SK-N-SH treated with all-trans-retinoic acid at 6 μM for 48 hours (cell line): Measurements from ENCODE around the gene ITK.

Experiments used
- ATAC-seq: fragments of 200-7000 bp; cut with Tn5 transposase; 3 replicates; pipeline ENCODE4 v1.9.1; 2020; ENCODE audit warnings: mild to moderate bottlenecking, moderate library complexity
- ARNTL ChIP-seq: fragments of 450-650 bp; formaldehyde crosslinking; IDR thresholded peaks from 2 replicates; pipeline ENCODE4 v1.5.0; 2020; ENCODE audit warnings: low read depth, mild to moderate bottlenecking, moderate library complexity, borderline replicate concordance
- BACH2 ChIP-seq: fragments of 250-450 bp; sonication (Bioruptor Pico); IDR thresholded peaks from 2 replicates; pipeline ENCODE4 v1.9.0; 2021; ENCODE audit warnings: mild to moderate bottlenecking, borderline replicate concordance
- CREB5 ChIP-seq: fragments of 250-450 bp; sonication (Bioruptor Pico); IDR thresholded peaks from 2 replicates; pipeline ENCODE4 v1.5.1; 2020; ENCODE audit warnings: low read depth, mild to moderate bottlenecking, moderate library complexity
- CSDC2 ChIP-seq: fragments of 250-450 bp; sonication (Bioruptor Pico); IDR thresholded peaks from 2 replicates; pipeline ENCODE4 v1.5.0; 2020; ENCODE audit warnings: mild to moderate bottlenecking, moderate library complexity
- CSRNP3 ChIP-seq: fragments of 250-450 bp; sonication (Bioruptor Pico); IDR thresholded peaks from 2 replicates; pipeline ENCODE4 v1.5.1; 2021; ENCODE audit warnings: mild to moderate bottlenecking, moderate library complexity
- GLIS3 ChIP-seq: fragments of 250-450 bp; sonication (Bioruptor Pico); IDR thresholded peaks from 2 replicates; pipeline ENCODE4 v1.5.0; 2020; ENCODE audit warnings: mild to moderate bottlenecking, moderate library complexity
- ISL1 ChIP-seq: fragments of 250-450 bp; sonication (Bioruptor Pico); IDR thresholded peaks from 2 replicates; pipeline ENCODE4 v2.1.2; 2022; ENCODE audit warnings: mild to moderate bottlenecking, moderate library complexity
- OSR1 ChIP-seq: fragments of 250-450 bp; sonication (Bioruptor Pico); IDR thresholded peaks from 2 replicates; pipeline ENCODE4 v1.8.0; 2022; ENCODE audit warnings: moderate library complexity, mild to moderate bottlenecking, inconsistent platforms
- PATZ1 ChIP-seq: fragments of 250-450 bp; sonication (Bioruptor Pico); IDR thresholded peaks from 2 replicates; pipeline ENCODE4 v1.8.0; 2020; ENCODE audit warnings: mild to moderate bottlenecking, moderate library complexity, borderline replicate concordance
- POU6F1 ChIP-seq: fragments of 250-450 bp; sonication (Bioruptor Pico); IDR thresholded peaks from 2 replicates; pipeline ENCODE4 v1.8.0; 2021; ENCODE audit warnings: low read depth, mild to moderate bottlenecking, moderate library complexity, borderline replicate concordance
- PPARA ChIP-seq: fragments of 250-450 bp; sonication (Bioruptor Pico); IDR thresholded peaks from 2 replicates; pipeline ENCODE4 v1.5.0; 2020; ENCODE audit warnings: mild to moderate bottlenecking, borderline replicate concordance
- RARB ChIP-seq: fragments of 250-450 bp; sonication (Bioruptor Pico); IDR thresholded peaks from 2 replicates; pipeline ENCODE4 v1.8.0; 2021; ENCODE audit warnings: mild to moderate bottlenecking, moderate library complexity
- SNAI2 ChIP-seq: fragments of 250-450 bp; sonication (Bioruptor Pico); IDR thresholded peaks from 2 replicates; pipeline ENCODE4 v1.5.0; 2020; ENCODE audit warnings: mild to moderate bottlenecking, moderate library complexity
- TCF4 ChIP-seq: fragments of 250-450 bp; sonication (Bioruptor Pico); IDR thresholded peaks from 2 replicates; pipeline ENCODE4 v1.8.0; 2021; ENCODE audit warnings: mild to moderate bottlenecking, moderate library complexity, borderline replicate concordance
- TOX ChIP-seq: fragments of 250-450 bp; sonication (Bioruptor Pico); IDR thresholded peaks from 2 replicates; pipeline ENCODE4 v1.8.0; 2021; ENCODE audit warnings: mild to moderate bottlenecking, moderate library complexity, borderline replicate concordance
- TSHZ2 ChIP-seq: fragments of 250-450 bp; sonication (Bioruptor Pico); IDR thresholded peaks from 2 replicates; pipeline ENCODE4 v1.5.0; 2020; ENCODE audit warnings: mild to moderate bottlenecking, moderate library complexity
- ZC3H10 ChIP-seq: fragments of 250-450 bp; sonication (Bioruptor Pico); IDR thresholded peaks from 2 replicates; pipeline ENCODE4 v1.5.1; 2021; ENCODE audit warnings: mild to moderate bottlenecking, moderate library complexity
- ZFP3 ChIP-seq: fragments of 250-450 bp; sonication (Bioruptor Pico); IDR thresholded peaks from 2 replicates; pipeline ENCODE4 v1.5.0; 2020; ENCODE audit warnings: mild to moderate bottlenecking, moderate library complexity
- ZNF565 ChIP-seq: fragments of 450-650 bp; formaldehyde crosslinking; conservative IDR thresholded peaks from 2 replicates; pipeline ENCODE4 v1.5.0; 2020; ENCODE audit warnings: low read depth, mild to moderate bottlenecking, moderate library complexity
- ZNF70 ChIP-seq: fragments of 450-650 bp; formaldehyde crosslinking; IDR thresholded peaks from 2 replicates; pipeline ENCODE4 v1.5.0; 2020; ENCODE audit warnings: mild to moderate bottlenecking, moderate library complexity
- ZNF8 ChIP-seq: fragments of 450-650 bp; formaldehyde crosslinking; IDR thresholded peaks from 2 replicates; pipeline ENCODE4 v1.5.0; 2020; ENCODE audit warnings: mild to moderate bottlenecking, moderate library complexity

Gene ITK

GRCh38 chr5:157269761-157270272 is 89.2 kb downstream of the ITK start:
- no peak for TF ChIP-seq ZC3H10 (CRISPR knock-in tag)
- TF ChIP-seq CREB5 = no peak
- no peak for TF ChIP-seq TCF4 (CRISPR knock-in tag)
- TF ChIP-seq BACH2 (CRISPR knock-in tag) = no peak
- TF ChIP-seq POU6F1 (CRISPR knock-in tag) = no peak
- no peak for TF ChIP-seq ARNTL (CRISPR knock-in tag)
- TF ChIP-seq TSHZ2 (CRISPR knock-in tag) = no peak
- no peak for TF ChIP-seq GLIS3
- TF ChIP-seq TOX = no peak
- ATAC-seq = no peak

- TF ChIP-seq CREB5 = no peak
- TF ChIP-seq TOX = no peak
- no peak for TF ChIP-seq ZNF8
- no peak for TF ChIP-seq BACH2 (CRISPR knock-in tag)
- TF ChIP-seq TSHZ2 (CRISPR knock-in tag) = no peak
- TF ChIP-seq OSR1 (CRISPR knock-in tag) = no peak
- no peak for TF ChIP-seq ARNTL (CRISPR knock-in tag)
- TF ChIP-seq ZNF70 = no peak
- no peak for TF ChIP-seq PATZ1 (CRISPR knock-in tag)
- no peak for TF ChIP-seq POU6F1 (CRISPR knock-in tag)
- TF ChIP-seq ZNF565 (CRISPR knock-in tag) = no peak
- TF ChIP-seq PPARA (CRISPR knock-in tag) = no peak
- TF ChIP-seq ZC3H10 (CRISPR knock-in tag) = no peak
- no peak for TF ChIP-seq ISL1 (CRISPR knock-in tag)
- no peak for TF ChIP-seq RARB (CRISPR knock-in tag)
- no peak for TF ChIP-seq CSRNP3 (CRISPR knock-in tag)
- no peak for TF ChIP-seq CSDC2 (CRISPR knock-in tag)
- no peak for TF ChIP-seq ZFP3 (CRISPR knock-in tag)
- no peak for TF ChIP-seq SNAI2 (CRISPR knock-in tag)
- TF ChIP-seq TCF4 (CRISPR knock-in tag) = no peak
- no peak for ATAC-seq
These were observed 90.1 kb downstream of the ITK start for GRCh38 chr5:157270771-157271170.
